HepG2 (cell line): ENCODE data around the gene SULT1E1. TPM values are rescaled to one million over a fixed set of nuclear protein-coding genes. Genes with fewer than 3 reads are reported as not detected.

Source experiments
- AKAP8 ChIP-seq: sonication (generic); formaldehyde crosslinking; IDR thresholded peaks from 2 replicates; pipeline ENCODE4 v1.5.1; 2020; ENCODE audit warnings: mild to moderate bottlenecking, missing genetic modification reagents
- YY1 ChIP-seq: IDR thresholded peaks from 2 replicates; pipeline ENCODE4 v1.6.1; 2011; ENCODE audit warnings: low read length, low read depth, moderate library complexity, mild to moderate bottlenecking; ENCODE audit not compliant: insufficient read depth, insufficient replicate concordance
- ZBTB37 ChIP-seq: sonication (generic); formaldehyde crosslinking; IDR thresholded peaks from 2 replicates; pipeline ENCODE4 v1.4.0; 2020; ENCODE audit warnings: mild to moderate bottlenecking, missing genetic modification reagents
- ZNF552 ChIP-seq: sonication (generic); formaldehyde crosslinking; IDR thresholded peaks from 2 replicates; pipeline ENCODE4 v1.9.0; 2022; ENCODE audit warnings: missing genetic modification reagents, mild to moderate bottlenecking, borderline replicate concordance
- ZNF646 ChIP-seq: sonication (generic); formaldehyde crosslinking; IDR thresholded peaks from 2 replicates; pipeline ENCODE4 v1.9.0; 2021; ENCODE audit warnings: mild to moderate bottlenecking, missing genetic modification reagents
- ZNF670 ChIP-seq: sonication (generic); formaldehyde crosslinking; IDR thresholded peaks from 2 replicates; pipeline ENCODE4 v1.8.0; 2022; ENCODE audit warnings: mild to moderate bottlenecking, missing genetic modification reagents, borderline replicate concordance
- ZNF687 ChIP-seq: sonication (generic); formaldehyde crosslinking; IDR thresholded peaks from 2 replicates; pipeline ENCODE4 v1.5.1; 2020; ENCODE audit warnings: mild to moderate bottlenecking, missing genetic modification reagents, moderate library complexity
- ZNF749 ChIP-seq: sonication (generic); formaldehyde crosslinking; IDR thresholded peaks from 2 replicates; pipeline ENCODE4 v1.8.0; 2022; ENCODE audit warnings: mild to moderate bottlenecking, missing genetic modification reagents, moderate library complexity, borderline replicate concordance
- ZNF83 ChIP-seq: sonication (generic); formaldehyde crosslinking; IDR thresholded peaks from 2 replicates; pipeline ENCODE4 v1.4.0; 2020; ENCODE audit warnings: missing genetic modification reagents, mild to moderate bottlenecking, borderline replicate concordance
- polyA plus RNA-seq, 8 experiments: library from polyadenylated mRNA; depleted of rRNA in 3 of 8; stranded (reverse) in 7 of 8; unstranded in 1 of 8; fragments of >200 nt; fragmentation: Illumina TruSeq in 4 of 8; extraction: Trizol in 4 of 8; gene quantifications; 2 replicates each; pipeline versions ENCODE4 v1.2.1 to v1.2.3, GENCODE V29; 2011 to 2016; ENCODE audit warnings: low read depth in 4 of 8, missing spikeins in 1 of 8, mixed read lengths in 1 of 8; ENCODE audit not compliant: insufficient read depth in 1 of 8
- total RNA-seq, 5 experiments: library from RNA; depleted of rRNA; stranded (reverse); fragments of >200 nt; fragmentation: Illumina TruSeq; extraction: Trizol; gene quantifications; 2 replicates each; pipeline ENCODE4 v1.2.3, GENCODE V29; 2016; ENCODE audit warnings: low read depth in 1 of 5
- TF ChIP-seq, protein P1 (sequence below): sonication (generic); formaldehyde crosslinking; IDR thresholded peaks from 2 replicates; pipeline ENCODE4 v1.8.1; 2023; ENCODE audit warnings: missing genetic modification reagents, inconsistent platforms, borderline replicate concordance
- TF ChIP-seq, protein P2 (sequence below): sonication (generic); formaldehyde crosslinking; IDR thresholded peaks from 2 replicates; pipeline ENCODE4 v1.4.0; 2020; ENCODE audit warnings: missing genetic modification reagents, borderline replicate concordance

SULT1E1 gene
- total and polyA plus RNA-seq, 2 of the 13 experiments (the other 11 are each of a cell fraction or from before 2014, with no cell fraction given) = 1.7 to 3.9 TPM

GRCh38 chr4:69832326-69833030, 27.5 kb downstream of the SULT1E1 start (continued):
- TF ChIP-seq ZNF670 (no peak), ZNF83 (CRISPR knock-in tag) (no peak), ZBTB37 (CRISPR knock-in tag) (no peak), YY1 (peak; percentile 79), ZNF646 (CRISPR knock-in tag) (no peak), ZNF687 (CRISPR knock-in tag) (peak; percentile 3; the same call in 1 of the 2 replicates), ZNF749 (CRISPR knock-in tag) (no peak), AKAP8 (CRISPR knock-in tag) (no peak), ZNF552 (CRISPR knock-in tag) (no peak)
- TF ChIP-seq, protein P1, sequence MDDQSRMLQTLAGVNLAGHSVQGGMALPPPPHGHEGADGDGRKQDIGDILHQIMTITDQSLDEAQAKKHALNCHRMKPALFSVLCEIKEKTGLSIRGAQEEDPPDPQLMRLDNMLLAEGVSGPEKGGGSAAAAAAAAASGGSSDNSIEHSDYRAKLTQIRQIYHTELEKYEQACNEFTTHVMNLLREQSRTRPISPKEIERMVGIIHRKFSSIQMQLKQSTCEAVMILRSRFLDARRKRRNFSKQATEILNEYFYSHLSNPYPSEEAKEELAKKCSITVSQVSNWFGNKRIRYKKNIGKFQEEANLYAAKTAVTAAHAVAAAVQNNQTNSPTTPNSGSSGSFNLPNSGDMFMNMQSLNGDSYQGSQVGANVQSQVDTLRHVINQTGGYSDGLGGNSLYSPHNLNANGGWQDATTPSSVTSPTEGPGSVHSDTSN (CRISPR knock-in tag) = no peak
- TF ChIP-seq, protein P2, sequence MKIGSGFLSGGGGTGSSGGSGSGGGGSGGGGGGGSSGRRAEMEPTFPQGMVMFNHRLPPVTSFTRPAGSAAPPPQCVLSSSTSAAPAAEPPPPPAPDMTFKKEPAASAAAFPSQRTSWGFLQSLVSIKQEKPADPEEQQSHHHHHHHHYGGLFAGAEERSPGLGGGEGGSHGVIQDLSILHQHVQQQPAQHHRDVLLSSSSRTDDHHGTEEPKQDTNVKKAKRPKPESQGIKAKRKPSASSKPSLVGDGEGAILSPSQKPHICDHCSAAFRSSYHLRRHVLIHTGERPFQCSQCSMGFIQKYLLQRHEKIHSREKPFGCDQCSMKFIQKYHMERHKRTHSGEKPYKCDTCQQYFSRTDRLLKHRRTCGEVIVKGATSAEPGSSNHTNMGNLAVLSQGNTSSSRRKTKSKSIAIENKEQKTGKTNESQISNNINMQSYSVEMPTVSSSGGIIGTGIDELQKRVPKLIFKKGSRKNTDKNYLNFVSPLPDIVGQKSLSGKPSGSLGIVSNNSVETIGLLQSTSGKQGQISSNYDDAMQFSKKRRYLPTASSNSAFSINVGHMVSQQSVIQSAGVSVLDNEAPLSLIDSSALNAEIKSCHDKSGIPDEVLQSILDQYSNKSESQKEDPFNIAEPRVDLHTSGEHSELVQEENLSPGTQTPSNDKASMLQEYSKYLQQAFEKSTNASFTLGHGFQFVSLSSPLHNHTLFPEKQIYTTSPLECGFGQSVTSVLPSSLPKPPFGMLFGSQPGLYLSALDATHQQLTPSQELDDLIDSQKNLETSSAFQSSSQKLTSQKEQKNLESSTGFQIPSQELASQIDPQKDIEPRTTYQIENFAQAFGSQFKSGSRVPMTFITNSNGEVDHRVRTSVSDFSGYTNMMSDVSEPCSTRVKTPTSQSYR (CRISPR knock-in tag) = peak; percentile 82
